ENCODE results near the gene HERC4. TPM values are rescaled to one million over a fixed set of nuclear protein-coding genes. Genes with fewer than 3 reads are reported as not detected.
"Not testable (repeated sequence)": the region's sequence is repeated elsewhere in the genome, so short reads cannot be mapped to it uniquely, and the experiment has no call there.

HERC4 gene
- total and polyA plus RNA-seq, 4 donors: 7.3 to 53.2 (median 16.0) TPM

GRCh38 chr10:68077026-68077425 is 1.9 kb upstream of the HERC4 start:
- no peaks in the 10 kb centered on the region for H3K27me3 ChIP-seq (ENCODE audit: control insufficient read depth in 4 of 4, insufficient read depth in 4 of 4, low read length in 3 of 4)
- H3K27ac ChIP-seq (ENCODE audit: low read depth in 1 of 2, low read length in 2 of 2): no peak overlapping the region
- H3K4me1 ChIP-seq (ENCODE audit: control insufficient read depth in 4 of 4, insufficient read depth in 4 of 4, low read length in 3 of 4): peaks cover 0 to 12% (median 6%) of the 10 kb centered on the region in 4 donors
- WGBS: 97% methylated on average over 5 of the region's 5 CpGs
- H3K9ac ChIP-seq (ENCODE audit: low read depth in 1 of 2, low read length in 2 of 2): no peak overlapping the region
- H3K4me3 ChIP-seq (ENCODE audit: low read depth in 1 of 3, low read length in 3 of 3): no peak overlapping the region
- DNase-seq (ENCODE audit: low spot score): no peak
- no peaks in the 10 kb centered on the region for H3K9me3 ChIP-seq (ENCODE audit: control insufficient read depth in 4 of 4, low read length in 3 of 4)
- no peaks in the 10 kb centered on the region for H3K36me3 ChIP-seq (ENCODE audit: control insufficient read depth in 4 of 4, insufficient read depth in 3 of 4, low read depth in 1 of 4, low read length in 3 of 4)
- TF ChIP-seq RAD21 (IDR thresholded peaks at IDR 0.05) (no peak), SP1 (IDR thresholded peaks at IDR 0.05) (no peak), FOXA1 (IDR thresholded peaks at IDR 0.05) (no peak), JUND (IDR thresholded peaks at IDR 0.05) (no peak), HNF4G (IDR thresholded peaks at IDR 0.05) (no peak), RXRA (IDR thresholded peaks at IDR 0.05) (no peak), YY1 (IDR thresholded peaks at IDR 0.05) (no peak), TAF1 (conservative IDR thresholded peaks at IDR 0.05) (no peak), FOXA2 (IDR thresholded peaks at IDR 0.05) (no peak), ATF3 (IDR thresholded peaks at IDR 0.05) (no peak), HNF4A (conservative IDR thresholded peaks at IDR 0.05) (no peak), REST (IDR thresholded peaks at IDR 0.05) (no peak), MAX (IDR thresholded peaks at IDR 0.05) (no peak)

- H3K9ac ChIP-seq (ENCODE audit: low read depth in 1 of 2, low read length in 2 of 2); H3K4me3 ChIP-seq (ENCODE audit: low read depth in 1 of 3, low read length in 3 of 3); H3K36me3 ChIP-seq (ENCODE audit: control insufficient read depth in 4 of 4, insufficient read depth in 3 of 4, low read depth in 1 of 4, low read length in 3 of 4); H3K9me3 ChIP-seq (ENCODE audit: control insufficient read depth in 4 of 4, low read length in 3 of 4); H3K27ac ChIP-seq (ENCODE audit: low read depth in 1 of 2, low read length in 2 of 2); H3K27me3 ChIP-seq (ENCODE audit: control insufficient read depth in 4 of 4, insufficient read depth in 4 of 4, low read length in 3 of 4); DNase-seq (ENCODE audit: low spot score): not testable (repeated sequence)
- 96% methylated on average over 15 of the region's 15 CpGs for WGBS
- peaks cover 0 to 16% (median 8%) of the 10 kb centered on the region in 4 donors for H3K4me1 ChIP-seq (ENCODE audit: control insufficient read depth in 4 of 4, insufficient read depth in 4 of 4, low read length in 3 of 4)
Measured at GRCh38 chr10:68076081-68076480, 998 bp upstream of the HERC4 start.

GRCh38 chr10:68075550-68076004 is 494 bp upstream of the HERC4 start:
- no peaks in the 10 kb centered on the region for H3K9me3 ChIP-seq (ENCODE audit: control insufficient read depth in 4 of 4, low read length in 3 of 4)
- H3K9ac ChIP-seq (ENCODE audit: low read depth in 1 of 2, low read length in 2 of 2): peak overlapping the region; percentile 8 to 53
- H3K36me3 ChIP-seq (ENCODE audit: control insufficient read depth in 4 of 4, insufficient read depth in 3 of 4, low read depth in 1 of 4, low read length in 3 of 4): no peaks in the 10 kb centered on the region
- peak overlapping the region; percentile 10 to 72 (median 26) for H3K4me3 ChIP-seq (ENCODE audit: low read depth in 1 of 3, low read length in 3 of 3)
- H3K27ac ChIP-seq (ENCODE audit: low read depth in 1 of 2, low read length in 2 of 2): peak overlapping the region; percentile 15 to 65
- no peaks in the 10 kb centered on the region for H3K27me3 ChIP-seq (ENCODE audit: control insufficient read depth in 4 of 4, insufficient read depth in 4 of 4, low read length in 3 of 4)
- DNase-seq (ENCODE audit: low spot score): no peak
- peaks cover 0 to 16% (median 9%) of the 10 kb centered on the region in 4 donors for H3K4me1 ChIP-seq (ENCODE audit: control insufficient read depth in 4 of 4, insufficient read depth in 4 of 4, low read length in 3 of 4)
- WGBS: 33% methylated on average over 3 of the region's 3 CpGs
- TF ChIP-seq HNF4G (IDR thresholded peaks at IDR 0.05) (no peak), HNF4A (conservative IDR thresholded peaks at IDR 0.05) (no peak), ATF3 (IDR thresholded peaks at IDR 0.05) (no peak), ZBTB33 (IDR thresholded peaks at IDR 0.05) (no peak), YY1 (IDR thresholded peaks at IDR 0.05) (no peak), REST (IDR thresholded peaks at IDR 0.05) (no peak), FOXA1 (IDR thresholded peaks at IDR 0.05) (no peak), EGR1 (IDR thresholded peaks at IDR 0.05; ENCODE audit: low read depth in 2 of 2) (no peak), RAD21 (IDR thresholded peaks at IDR 0.05) (no peak), GABPA (IDR thresholded peaks at IDR 0.05 in 1 of 2, conservative IDR thresholded peaks at IDR 0.05 in 1 of 2) (no peak), MAX (IDR thresholded peaks at IDR 0.05) (no peak)
